ENCODE results near the gene RUBCN. TPM values are rescaled to one million over a fixed set of nuclear protein-coding genes. Genes with fewer than 3 reads are reported as not detected.
"Not testable (repeated sequence)": the region's sequence is repeated elsewhere in the genome, so short reads cannot be mapped to it uniquely, and the experiment has no call there.

RUBCN gene
- polyA plus RNA-seq, 1 donor (not counting 4 experiments of a cell fraction or from before 2014, with no cell fraction given): 8.9 TPM

GRCh38 chr3:197730200-197730599, 6.5 kb downstream of the RUBCN start:
- H3K4me3 ChIP-seq (ENCODE audit: control insufficient read depth in 2 of 3, extremely low read depth in 1 of 3, insufficient read depth in 2 of 3, low read depth in 1 of 3, low read length in 3 of 3): no peak overlapping the region
- dilution Hi-C loops (cut with MboI; ENCODE audit: extremely low pct_ligation_motif_present, low sequenced_read_pairs): no loop called here
- no peak for TF ChIP-seq CTCF (optimal IDR thresholded peaks at IDR 0.05 in 1 of 3, IDR thresholded peaks at IDR 0.05 in 1 of 3, conservative IDR thresholded peaks at IDR 0.05 in 1 of 3; ENCODE audit: extremely low read depth in 1 of 3, insufficient read depth in 2 of 3, low read length in 3 of 3)
- TF ChIP-seq EZH2 (IDR thresholded peaks at IDR 0.05; ENCODE audit: low read length): no peak
- peaks cover 0 to 6% of the 10 kb centered on the region in 2 experiments for H3K36me3 ChIP-seq (ENCODE audit: control insufficient read depth in 2 of 2, extremely low read depth in 1 of 2, insufficient read depth in 2 of 2, low read length in 2 of 2)
- no peaks in the 10 kb centered on the region for H3K9me3 ChIP-seq (ENCODE audit: control insufficient read depth, low read depth, low read length)
- H4K20me1 ChIP-seq (ENCODE audit: control insufficient read depth, extremely low read depth, insufficient read depth, low read length): no peaks in the 10 kb centered on the region
- peak overlapping the region; percentile 84 for H3K4me2 ChIP-seq (ENCODE audit: control insufficient read depth, extremely low read depth, insufficient read depth, low read depth, low read length)
- H3K4me1 ChIP-seq (ENCODE audit: control insufficient read depth, extremely low read depth, insufficient read depth, low read length): peaks cover 13% of the 10 kb centered on the region
- no peak overlapping the region for H2AFZ ChIP-seq (ENCODE audit: control insufficient read depth, low read length)
- peak overlapping the region; percentile 80 for H3K27ac ChIP-seq (ENCODE audit: control insufficient read depth, insufficient read depth, low read length)
- no peaks in the 10 kb centered on the region for H3K27me3 ChIP-seq (ENCODE audit: control insufficient read depth, extremely low read depth, insufficient read depth, low read length)
- H3K9me1 ChIP-seq (ENCODE audit: control insufficient read depth, extremely low read depth, insufficient read depth, low read length): no peaks in the 10 kb centered on the region
- FAIRE-seq (peak; percentile 67), DNase-seq (ENCODE audit: low read depth, low spot score) (peak; percentile 82)
- peaks cover 55% of the 10 kb centered on the region for H3K79me2 ChIP-seq (ENCODE audit: control insufficient read depth, insufficient read depth, low read length)
- H3K9ac ChIP-seq (ENCODE audit: control insufficient read depth, extremely low read depth, insufficient read depth, low read length): peak overlapping the region; percentile 50

- no peaks in the 10 kb centered on the region for H4K20me1 ChIP-seq (ENCODE audit: control insufficient read depth, extremely low read depth, insufficient read depth, low read length)
- H3K27ac ChIP-seq (ENCODE audit: control insufficient read depth, insufficient read depth, low read length): no peak overlapping the region
- TF ChIP-seq EZH2 (IDR thresholded peaks at IDR 0.05; ENCODE audit: low read length): no peak
- TF ChIP-seq CTCF (optimal IDR thresholded peaks at IDR 0.05 in 1 of 3, IDR thresholded peaks at IDR 0.05 in 1 of 3, conservative IDR thresholded peaks at IDR 0.05 in 1 of 3; ENCODE audit: extremely low read depth in 1 of 3, insufficient read depth in 2 of 3, low read length in 3 of 3): no peak
- no peaks in the 10 kb centered on the region for H3K9me3 ChIP-seq (ENCODE audit: control insufficient read depth, low read depth, low read length)
- peaks cover 49% of the 10 kb centered on the region for H3K79me2 ChIP-seq (ENCODE audit: control insufficient read depth, insufficient read depth, low read length)
- no peaks in the 10 kb centered on the region for H3K9me1 ChIP-seq (ENCODE audit: control insufficient read depth, extremely low read depth, insufficient read depth, low read length)
- H3K4me3 ChIP-seq (ENCODE audit: control insufficient read depth in 2 of 3, extremely low read depth in 1 of 3, insufficient read depth in 2 of 3, low read depth in 1 of 3, low read length in 3 of 3): no peak overlapping the region
- no peak overlapping the region for H3K9ac ChIP-seq (ENCODE audit: control insufficient read depth, extremely low read depth, insufficient read depth, low read length)
- FAIRE-seq: no peak
- no peaks in the 10 kb centered on the region for H3K27me3 ChIP-seq (ENCODE audit: control insufficient read depth, extremely low read depth, insufficient read depth, low read length)
- DNase-seq (ENCODE audit: low read depth, low spot score): no peak
- H2AFZ ChIP-seq (ENCODE audit: control insufficient read depth, low read length): no peak overlapping the region
- dilution Hi-C loops (cut with MboI; ENCODE audit: extremely low pct_ligation_motif_present, low sequenced_read_pairs): no loop called here
- no peaks in the 10 kb centered on the region for H3K36me3 ChIP-seq (ENCODE audit: control insufficient read depth in 2 of 2, extremely low read depth in 1 of 2, insufficient read depth in 2 of 2, low read length in 2 of 2)
- no peak overlapping the region for H3K4me2 ChIP-seq (ENCODE audit: control insufficient read depth, extremely low read depth, insufficient read depth, low read depth, low read length)
- H3K4me1 ChIP-seq (ENCODE audit: control insufficient read depth, extremely low read depth, insufficient read depth, low read length): peaks cover 11% of the 10 kb centered on the region
Measured at GRCh38 chr3:197728487-197728886, 8.2 kb downstream of the RUBCN start.

- H3K9me1 ChIP-seq (ENCODE audit: control insufficient read depth, extremely low read depth, insufficient read depth, low read length); H3K4me3 ChIP-seq (ENCODE audit: control insufficient read depth in 2 of 3, extremely low read depth in 1 of 3, insufficient read depth in 2 of 3, low read depth in 1 of 3, low read length in 3 of 3); H3K27me3 ChIP-seq (ENCODE audit: control insufficient read depth, extremely low read depth, insufficient read depth, low read length); DNase-seq (ENCODE audit: low read depth, low spot score); H4K20me1 ChIP-seq (ENCODE audit: control insufficient read depth, extremely low read depth, insufficient read depth, low read length); H3K36me3 ChIP-seq (ENCODE audit: control insufficient read depth in 2 of 2, extremely low read depth in 1 of 2, insufficient read depth in 2 of 2, low read length in 2 of 2); FAIRE-seq; H3K4me2 ChIP-seq (ENCODE audit: control insufficient read depth, extremely low read depth, insufficient read depth, low read depth, low read length); dilution Hi-C loops (cut with MboI; ENCODE audit: extremely low pct_ligation_motif_present, low sequenced_read_pairs); H2AFZ ChIP-seq (ENCODE audit: control insufficient read depth, low read length); H3K9ac ChIP-seq (ENCODE audit: control insufficient read depth, extremely low read depth, insufficient read depth, low read length); H3K9me3 ChIP-seq (ENCODE audit: control insufficient read depth, low read depth, low read length); H3K27ac ChIP-seq (ENCODE audit: control insufficient read depth, insufficient read depth, low read length): not testable (repeated sequence)
- Histone ChIP-seq H3K4me1 (ENCODE audit: control insufficient read depth, extremely low read depth, insufficient read depth, low read length) (peaks cover 11% of the 10 kb centered on the region), H3K79me2 (ENCODE audit: control insufficient read depth, insufficient read depth, low read length) (peaks cover 43% of the 10 kb centered on the region)
Measured at GRCh38 chr3:197727878-197728277, 8.8 kb downstream of the RUBCN start.
